ENCODE results near the gene WFS1. TPM values are rescaled to one million over a fixed set of nuclear protein-coding genes. Genes with fewer than 3 reads are reported as not detected.

WFS1 gene
- total RNA-seq, 1 experiment from 2014 or later = 21.5 TPM

GRCh38 chr4:6301051-6301731 is 31.5 kb downstream of the WFS1 start:
- no TSS peak for BruUV-seq (replicated peaks)
- TF ChIP-seq MAX (IDR thresholded peaks at IDR 0.05) = no peak
- TF ChIP-seq JUND (IDR thresholded peaks at IDR 0.05) = no peak
- TF ChIP-seq YY1 (IDR thresholded peaks at IDR 0.05; ENCODE audit: extremely low read depth, insufficient replicate concordance, low read depth, low read length) = no peak
- no peak for TF ChIP-seq RAD21 (IDR thresholded peaks at IDR 0.05; ENCODE audit: low read depth)
- TF ChIP-seq EGR1 (IDR thresholded peaks at IDR 0.05; ENCODE audit: low read depth) = no peak
- TF ChIP-seq ZNF274 (IDR thresholded peaks at IDR 0.05; ENCODE audit: low read depth, low read length) = no peak
- no peak for ATAC-seq

GRCh38 chr4:6301732-6302442 is 32.2 kb downstream of the WFS1 start:
- ChIA-PET CTCF (no interaction called here), RAD21 (ENCODE audit: low non-redundant PET in 1 of 2, low total read pairs in 2 of 2, uncharacterized antibody in 2 of 2, unreplicated experiment in 2 of 2) (no interaction called here), POLR2A (no interaction called here)
- intact Hi-C loops (cut with micrococcal nuclease) = no loop called here
- Histone ChIP-seq H3K9me2 (ENCODE audit: insufficient read depth) (no peaks in the 10 kb centered on the region), H3K9me3 (ENCODE audit: control insufficient read depth in 1 of 2, insufficient read depth in 1 of 2, low read depth in 1 of 2, low read length in 2 of 2) (no peaks in the 10 kb centered on the region), H3K27ac (ENCODE audit: low read depth, low read length) (no peak overlapping the region), H2AFZ (ENCODE audit: low read depth, low read length, poor library complexity, severe bottlenecking) (no peak overlapping the region), H3K4me3 (replicated peaks in 1 of 2; ENCODE audit: low read depth in 1 of 2, low read length in 2 of 2) (no peak overlapping the region), H4K20me1 (ENCODE audit: insufficient read depth) (no peaks in the 10 kb centered on the region), H3K4me1 (ENCODE audit: control insufficient read depth in 1 of 2, insufficient read depth in 2 of 2, low read length in 2 of 2) (no peaks in the 10 kb centered on the region), H3K9ac (ENCODE audit: low read length) (no peak overlapping the region), H3K27me3 (ENCODE audit: insufficient read depth, low read length) (no peaks in the 10 kb centered on the region), H3K79me2 (ENCODE audit: insufficient read depth, low read length) (no peaks in the 10 kb centered on the region), H3K4me2 (ENCODE audit: low read length) (no peak overlapping the region), H3K36me3 (ENCODE audit: control insufficient read depth in 1 of 2, insufficient read depth in 2 of 2, low read length in 2 of 2) (peaks cover 3 to 5% of the 10 kb centered on the region in 2 experiments; a peak in 2 of 4 replicates)
- ATAC-seq (no peak), DNase-seq (ENCODE audit: low read depth, low spot score) (no peak)
- BruUV-seq (replicated peaks) = no TSS peak
- TF ChIP-seq RAD21 (IDR thresholded peaks at IDR 0.05; ENCODE audit: low read depth) = no peak
- TF ChIP-seq JUND (IDR thresholded peaks at IDR 0.05) = no peak
- no peak for TF ChIP-seq FOSL1 (IDR thresholded peaks at IDR 0.05; ENCODE audit: low read depth)
- no peak for TF ChIP-seq ZNF274 (IDR thresholded peaks at IDR 0.05; ENCODE audit: low read depth, low read length)
- no peak for TF ChIP-seq CBX3 (IDR thresholded peaks at IDR 0.05; ENCODE audit: low read depth)
- no peak for TF ChIP-seq EGR1 (IDR thresholded peaks at IDR 0.05; ENCODE audit: low read depth)
- no peak for TF ChIP-seq ELF1 (IDR thresholded peaks at IDR 0.05; ENCODE audit: borderline replicate concordance, low read depth)
- no peak for TF ChIP-seq SP1 (IDR thresholded peaks at IDR 0.05; ENCODE audit: low read depth)
- TF ChIP-seq CEBPB (IDR thresholded peaks at IDR 0.05; ENCODE audit: low read depth) = no peak
- TF ChIP-seq ZBTB33 (IDR thresholded peaks at IDR 0.05; ENCODE audit: extremely low read depth, insufficient replicate concordance, low read length) = no peak
- no peak for TF ChIP-seq ATF3 (IDR thresholded peaks at IDR 0.05)
- no peak for TF ChIP-seq TCF7L2 (IDR thresholded peaks at IDR 0.05; ENCODE audit: borderline replicate concordance, extremely low read depth, insufficient read depth, insufficient read length)
- TF ChIP-seq MAX (IDR thresholded peaks at IDR 0.05) = no peak

More at GRCh38 chr4:6301051-6301731, 31.5 kb downstream of the WFS1 start:
- H4K20me1 ChIP-seq (ENCODE audit: insufficient read depth) = no peaks in the 10 kb centered on the region
- H3K9ac ChIP-seq (ENCODE audit: low read length) = no peak overlapping the region
- ChIA-PET CTCF (no interaction called here), RAD21 (ENCODE audit: low non-redundant PET in 1 of 2, low total read pairs in 2 of 2, uncharacterized antibody in 2 of 2, unreplicated experiment in 2 of 2) (no interaction called here), POLR2A (no interaction called here)
- H3K27me3 ChIP-seq (ENCODE audit: insufficient read depth, low read length) = no peaks in the 10 kb centered on the region
- H3K79me2 ChIP-seq (ENCODE audit: insufficient read depth, low read length) = no peaks in the 10 kb centered on the region
- no peak overlapping the region for H2AFZ ChIP-seq (ENCODE audit: low read depth, low read length, poor library complexity, severe bottlenecking)
- no peak overlapping the region for H3K27ac ChIP-seq (ENCODE audit: low read depth, low read length)
- H3K36me3 ChIP-seq (ENCODE audit: control insufficient read depth in 1 of 2, insufficient read depth in 2 of 2, low read length in 2 of 2) = peaks cover 3 to 5% of the 10 kb centered on the region in 2 experiments; a peak in 2 of 4 replicates
- H3K9me3 ChIP-seq (ENCODE audit: control insufficient read depth in 1 of 2, insufficient read depth in 1 of 2, low read depth in 1 of 2, low read length in 2 of 2) = no peaks in the 10 kb centered on the region
- H3K4me3 ChIP-seq (replicated peaks in 1 of 2; ENCODE audit: low read depth in 1 of 2, low read length in 2 of 2) = no peak overlapping the region
- H3K4me2 ChIP-seq (ENCODE audit: low read length) = no peak overlapping the region
- no peak for DNase-seq (ENCODE audit: low read depth, low spot score)
- H3K9me2 ChIP-seq (ENCODE audit: insufficient read depth) = no peaks in the 10 kb centered on the region
- H3K4me1 ChIP-seq (ENCODE audit: control insufficient read depth in 1 of 2, insufficient read depth in 2 of 2, low read length in 2 of 2) = no peaks in the 10 kb centered on the region
- intact Hi-C loops (cut with micrococcal nuclease) = no loop called here

All from HCT116 (cell line).